OCI-LY7 (cell line): ENCODE data around the gene MUC3A. TPM values are rescaled to one million over a fixed set of nuclear protein-coding genes. Genes with fewer than 3 reads are reported as not detected.

ENCODE experiments used
- BruUV-seq: library from RNA; stranded (reverse); fragments of 400-500 nt; replicated peaks from 2 replicates; lab custom pipeline; 2021; lab: Mats Ljungman, UMichigan
- CTCF ChIA-PET: fragments of 300-600 bp; sonication (Branson Sonifier 250); formaldehyde crosslinking; loops from one replicate; lab custom pipeline; 2022; ENCODE audit warnings: antibody characterized with exemption; ENCODE audit not compliant: unreplicated experiment; lab: Charles Lee
- POLR2A ChIA-PET: fragments of 300-600 bp; sonication (Branson Sonifier 250); formaldehyde crosslinking; loops from one replicate; lab custom pipeline; 2022; ENCODE audit warnings: antibody characterized with exemption; lab: Charles Lee
- DNase-seq: peaks from one replicate; pipeline ENCODE4 v3.0.0-alpha.2; 2015; ENCODE audit warnings: low spot score
- H2AFZ ChIP-seq: fragments of 200-600 bp; sonication (generic), shearing (Covaris generic); 2 replicates; pipeline ENCODE4 v1.6.1; 2014; ENCODE audit warnings: mild to moderate bottlenecking, antibody characterized with exemption, low read length, moderate library complexity
- H3K27ac ChIP-seq: fragments of 200-600 bp; sonication (generic); 2 replicates; pipeline ENCODE4 v1.5.1; 2014; ENCODE audit warnings: mixed run types, low read depth, mild to moderate bottlenecking, moderate library complexity, low read length, inconsistent platforms; ENCODE audit not compliant: poor library complexity, severe bottlenecking
- H3K36me3 ChIP-seq: fragments of 200-600 bp; sonication (generic); 2 replicates; pipeline ENCODE4 v1.6.1; 2014; ENCODE audit warnings: mild to moderate bottlenecking, antibody characterized with exemption, low read length, moderate library complexity, mixed read lengths; ENCODE audit not compliant: insufficient read depth
- H3K4me1 ChIP-seq: fragments of 200-600 bp; sonication (generic); 2 replicates; pipeline ENCODE4 v1.5.1; 2014; ENCODE audit warnings: mild to moderate bottlenecking, low read length; ENCODE audit not compliant: insufficient read depth, poor library complexity, severe bottlenecking
- H3K4me2 ChIP-seq: fragments of 200-600 bp; sonication (generic); 2 replicates; pipeline ENCODE4 v1.6.1; 2014; ENCODE audit warnings: mild to moderate bottlenecking, low read length
- H3K4me3 ChIP-seq: fragments of 200-600 bp; sonication (generic); 2 replicates; pipeline ENCODE4 v1.5.1; 2014; ENCODE audit warnings: mild to moderate bottlenecking, low read depth, low read length; ENCODE audit not compliant: poor library complexity, severe bottlenecking
- H3K79me2 ChIP-seq: fragments of 200-600 bp; sonication (generic); 2 replicates; pipeline ENCODE4 v1.6.1; 2016; ENCODE audit warnings: low read depth, mild to moderate bottlenecking, low read length, moderate library complexity, mixed read lengths; ENCODE audit not compliant: insufficient read depth
- H3K9me2 ChIP-seq: fragments of 200-600 bp; sonication (generic); 2 replicates; pipeline ENCODE4 v1.6.1; 2016; ENCODE audit warnings: mild to moderate bottlenecking, low read length, mixed read lengths; ENCODE audit not compliant: insufficient read depth
- H3K9me3 ChIP-seq: fragments of 200-600 bp; sonication (generic); 2 replicates; pipeline ENCODE4 v1.6.1; 2014; ENCODE audit warnings: mild to moderate bottlenecking, mixed run types, low read length, mixed read lengths
- H4K20me1 ChIP-seq: fragments of 200-600 bp; sonication (generic); 2 replicates; pipeline ENCODE4 v1.6.1; 2014; ENCODE audit warnings: mild to moderate bottlenecking, antibody characterized with exemption, low read length, moderate library complexity, mixed read lengths; ENCODE audit not compliant: insufficient read depth
- EZH2phosphoT487 ChIP-seq: fragments of 200-600 bp; sonication (generic); IDR thresholded peaks from 2 replicates; pipeline ENCODE4 v1.6.1; 2018; ENCODE audit warnings: low read depth, borderline replicate concordance, mild to moderate bottlenecking, mixed run types, antibody characterized with exemption, low read length, moderate library complexity, mixed read lengths
- intact Hi-C: fragments of 100-400 bp; cut with micrococcal nuclease; formaldehyde crosslinking; loops from one replicate; pipeline ENCODE4 v1.10.0; 2022; ENCODE audit not compliant: unreplicated experiment
- total RNA-seq, 2 experiments: library from RNA; depleted of rRNA in 1 of 2; stranded (reverse); fragments of >200 nt in 1 of 2; shearing (Covaris generic) in 1 of 2; gene quantifications; 2 replicates each; pipeline ENCODE4 v1.2.3, GENCODE V29; 2014 to 2022
- TF ChIP-seq, protein P1 (sequence below): fragments of 200-600 bp; sonication (generic); conservative IDR thresholded peaks from 2 replicates; pipeline ENCODE4 v1.5.1; 2014; ENCODE audit warnings: mild to moderate bottlenecking, antibody characterized with exemption, low read length, moderate library complexity, mixed read lengths

Gene MUC3A
- total RNA-seq, 2 experiments from 2014 or later = not detected

DNA sequence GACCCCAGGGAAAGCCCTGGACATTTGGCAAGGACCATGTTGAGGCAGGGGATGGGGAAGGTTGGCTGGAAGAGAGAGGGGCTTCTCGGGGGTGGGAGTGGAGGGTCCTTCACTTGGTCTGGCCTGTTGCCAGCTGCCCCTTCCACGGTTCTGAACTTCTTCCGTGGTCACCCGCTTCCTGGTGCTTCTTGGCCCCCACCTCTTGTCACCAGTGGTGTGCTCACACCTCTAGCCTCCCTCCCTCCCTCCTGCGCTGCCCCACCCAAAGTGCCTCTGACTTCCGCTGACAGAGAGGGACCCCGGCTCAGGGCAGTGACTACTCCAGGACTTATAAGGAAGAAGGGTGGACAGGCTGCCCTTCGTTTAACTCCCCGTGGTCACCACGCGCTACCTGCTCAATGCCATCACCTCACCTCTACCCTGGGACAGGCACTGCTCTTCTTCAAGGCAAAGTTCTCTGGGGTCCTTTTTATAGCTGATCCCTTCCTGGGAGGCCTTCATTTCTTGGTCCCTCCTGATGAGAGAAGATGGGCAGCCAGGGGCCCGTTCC is 19.8 kb downstream of the MUC3A start, which contains the start of gene MUC12:
Gene MUC12, plus strand, starts transcription at position 500 of the 550 bp plus-strand sequence. CDS start 58 bp downstream, outside the sequence.
- H2AFZ ChIP-seq = no peak within 1 kb of the TSS
- intact Hi-C loops = loop anchor here (5.0 kb wide), 1 partner anchor 88 kb away; no protein-coding TSS in a partner anchor
- peaks cover 4% of the 10 kb centered on the region for H3K4me1 ChIP-seq
- H4K20me1 ChIP-seq = no peaks in the 10 kb centered on the region
- no peak for DNase-seq
- no peak for TF ChIP-seq EZH2phosphoT487
- TF ChIP-seq, protein P1, sequence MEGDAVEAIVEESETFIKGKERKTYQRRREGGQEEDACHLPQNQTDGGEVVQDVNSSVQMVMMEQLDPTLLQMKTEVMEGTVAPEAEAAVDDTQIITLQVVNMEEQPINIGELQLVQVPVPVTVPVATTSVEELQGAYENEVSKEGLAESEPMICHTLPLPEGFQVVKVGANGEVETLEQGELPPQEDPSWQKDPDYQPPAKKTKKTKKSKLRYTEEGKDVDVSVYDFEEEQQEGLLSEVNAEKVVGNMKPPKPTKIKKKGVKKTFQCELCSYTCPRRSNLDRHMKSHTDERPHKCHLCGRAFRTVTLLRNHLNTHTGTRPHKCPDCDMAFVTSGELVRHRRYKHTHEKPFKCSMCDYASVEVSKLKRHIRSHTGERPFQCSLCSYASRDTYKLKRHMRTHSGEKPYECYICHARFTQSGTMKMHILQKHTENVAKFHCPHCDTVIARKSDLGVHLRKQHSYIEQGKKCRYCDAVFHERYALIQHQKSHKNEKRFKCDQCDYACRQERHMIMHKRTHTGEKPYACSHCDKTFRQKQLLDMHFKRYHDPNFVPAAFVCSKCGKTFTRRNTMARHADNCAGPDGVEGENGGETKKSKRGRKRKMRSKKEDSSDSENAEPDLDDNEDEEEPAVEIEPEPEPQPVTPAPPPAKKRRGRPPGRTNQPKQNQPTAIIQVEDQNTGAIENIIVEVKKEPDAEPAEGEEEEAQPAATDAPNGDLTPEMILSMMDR = no peak
- no TSS peak for BruUV-seq
- POLR2A ChIA-PET = no interaction called here
- no peaks in the 10 kb centered on the region for H3K9me2 ChIP-seq
- CTCF ChIA-PET = no interaction called here
- H3K9me3 ChIP-seq = no peaks in the 10 kb centered on the region
- no peak within 1 kb of the TSS for H3K4me3 ChIP-seq
- H3K4me2 ChIP-seq = no peak within 1 kb of the TSS
- H3K36me3 ChIP-seq = no peaks in the 10 kb centered on the region
- H3K27ac ChIP-seq = no peak within 1 kb of the TSS
- no peaks in the 10 kb centered on the region for H3K79me2 ChIP-seq

DNA sequence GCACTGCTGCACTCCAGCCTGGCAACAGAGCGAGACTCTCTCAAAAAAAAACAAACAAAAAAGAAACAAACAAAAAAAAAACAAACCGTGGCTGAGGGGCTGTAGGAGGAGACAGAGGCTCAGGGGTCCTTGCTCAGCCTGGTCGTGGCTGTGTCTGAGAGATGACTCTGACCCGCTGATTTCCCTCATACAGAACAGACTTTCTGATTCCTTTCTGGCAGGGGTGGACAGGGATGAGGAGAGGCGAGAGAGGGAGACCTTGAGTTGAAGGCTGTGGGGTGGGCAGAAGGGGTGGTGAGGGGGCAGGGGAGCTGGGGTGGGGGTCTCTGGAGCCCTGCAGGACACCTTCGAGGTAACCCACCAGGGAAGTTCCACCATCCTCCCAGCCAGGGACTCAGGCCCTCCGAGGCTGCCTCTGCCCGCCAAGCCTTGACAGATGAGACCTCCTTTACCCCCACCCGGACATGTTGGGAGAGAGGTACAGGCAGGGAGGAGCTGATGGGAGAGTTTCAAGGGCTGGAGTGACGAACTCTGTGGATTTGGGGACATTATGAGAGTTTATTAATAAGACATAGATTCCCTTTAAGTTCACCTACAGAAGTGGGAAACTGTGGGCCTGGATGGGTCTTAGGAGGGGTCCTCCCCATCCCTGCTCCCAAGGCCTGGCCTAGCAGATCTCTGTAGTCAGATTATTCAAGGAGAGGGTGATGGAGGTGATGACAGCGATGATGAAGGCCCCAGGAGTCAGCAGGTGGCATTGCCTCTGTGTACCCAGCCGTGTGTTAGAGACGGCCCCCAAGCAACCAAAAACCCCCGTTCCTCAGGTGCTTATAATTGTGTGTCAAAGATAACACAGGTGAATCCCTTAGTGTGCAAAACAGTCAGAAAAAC is 22.0 kb downstream of the MUC3A start:
- no peaks in the 10 kb centered on the region for H3K9me2 ChIP-seq
- intact Hi-C loops = no loop called here
- no TSS peak for BruUV-seq
- H4K20me1 ChIP-seq = no peaks in the 10 kb centered on the region
- no peak overlapping the region for H3K4me3 ChIP-seq
- no peak overlapping the region for H3K4me2 ChIP-seq
- H3K36me3 ChIP-seq = no peaks in the 10 kb centered on the region
- H3K9me3 ChIP-seq = no peaks in the 10 kb centered on the region
- DNase-seq = no peak
- H3K4me1 ChIP-seq = no peaks in the 10 kb centered on the region
- TF ChIP-seq EZH2phosphoT487 = no peak
- TF ChIP-seq, protein P1 = no peak
- no peak overlapping the region for H3K27ac ChIP-seq
- ChIA-PET POLR2A (interaction anchor here (0.5 kb wide), 1 partner anchor 380 kb away, joined by 3 read pairs; no protein-coding TSS in a partner anchor), CTCF (interaction anchor here (0.6 kb wide), 1 partner anchor 99 kb away, joined by 3 read pairs; no protein-coding TSS in a partner anchor)
- H3K79me2 ChIP-seq = no peaks in the 10 kb centered on the region
- no peak overlapping the region for H2AFZ ChIP-seq
